NCI-H446 (cell line): Measurements from ENCODE around the gene ISG15.
"Not testable (repeated sequence)": the region's sequence is repeated elsewhere in the genome, so short reads cannot be mapped to it uniquely, and the experiment has no call there.

Experiments used
- DNase-seq, 2 experiments: peaks; one replicate each; lab custom pipeline; 2025; lab: John Stamatoyannopoulos, UW

ISG15 gene

GRCh38 chr1:1030867-1031658 lies 17.8 kb downstream of the ISG15 start:
- DNase-seq = not testable (repeated sequence)

DNA sequence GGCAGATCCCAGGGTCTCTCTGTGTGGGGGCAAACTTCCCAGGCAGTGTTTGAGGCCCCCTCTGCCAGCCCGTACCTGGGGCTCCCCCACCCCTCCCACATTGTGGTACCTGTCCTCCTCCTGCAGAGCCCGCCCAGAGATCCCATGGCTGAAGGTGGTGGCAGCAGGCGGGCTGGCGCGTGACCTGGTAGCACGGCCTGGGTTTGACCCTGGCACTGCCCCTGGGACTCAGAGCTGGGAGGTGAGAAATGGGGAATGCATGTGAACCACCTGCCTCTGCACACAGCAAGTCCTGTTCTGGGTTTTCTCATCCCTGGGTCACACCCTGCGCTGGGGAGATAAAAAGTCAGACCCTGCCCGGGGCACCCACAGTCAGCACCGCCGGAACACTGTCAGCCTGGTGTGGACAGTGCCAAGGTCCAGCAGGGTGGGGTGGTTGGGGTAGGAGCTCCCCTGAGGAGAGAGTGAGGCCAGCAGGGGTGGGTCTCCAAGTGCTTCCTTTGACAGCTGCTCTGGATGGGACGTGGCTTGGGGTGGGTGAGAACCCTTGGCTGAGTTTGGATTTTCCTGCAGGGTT lies 18.4 kb downstream of the ISG15 start:
- DNase-seq = no peak

DNA sequence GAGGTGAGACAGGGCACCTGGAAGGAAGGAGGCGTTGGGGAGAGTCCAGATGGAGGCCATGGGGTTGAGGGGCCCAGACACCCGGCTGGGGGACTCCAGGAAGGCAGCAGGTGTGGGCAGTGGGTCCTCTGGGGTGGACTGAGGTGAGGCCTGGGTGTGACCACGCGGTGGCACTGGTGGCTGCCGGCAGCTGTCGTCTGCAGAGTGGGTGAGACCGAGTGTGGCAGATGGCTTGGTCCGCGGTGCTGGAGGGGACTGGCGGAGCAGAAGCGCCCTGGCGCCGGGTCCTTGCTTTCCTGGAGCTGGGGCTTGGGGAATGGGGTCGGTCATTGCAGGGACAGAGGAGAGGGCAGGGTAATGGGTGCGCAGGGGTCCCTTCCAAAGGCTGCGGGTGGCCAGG lies 19.1 kb downstream of the ISG15 start:
- DNase-seq = peak in 1 of 2 experiments; percentile 47

DNA sequence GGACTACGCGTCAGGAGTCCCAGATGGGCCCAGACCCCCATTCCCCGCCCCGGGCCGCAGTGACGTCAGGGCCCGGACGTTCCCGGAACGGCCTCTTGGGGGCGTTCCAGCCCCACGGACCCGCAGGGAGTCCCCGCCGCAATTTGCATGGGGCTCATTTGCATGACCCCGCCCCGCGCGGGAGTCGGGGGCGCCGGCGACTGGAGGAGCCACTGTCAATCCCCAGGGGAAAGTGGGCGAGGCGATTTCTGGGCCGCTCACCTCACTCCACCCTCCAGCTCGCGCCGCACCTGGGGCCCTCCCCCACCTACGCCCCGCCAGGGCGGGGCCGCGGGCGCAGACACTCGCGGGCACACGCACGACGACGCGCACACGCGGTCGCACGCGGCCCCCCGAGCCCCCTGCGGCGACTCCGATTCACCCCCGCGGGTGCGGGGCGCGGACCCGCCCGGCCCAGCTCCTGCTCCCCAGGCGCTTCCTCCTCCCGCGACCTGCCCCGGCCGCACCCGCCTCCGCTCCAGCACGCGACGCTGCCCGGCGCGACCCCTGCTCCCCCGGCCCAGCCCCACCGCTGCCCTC lies 19.8 kb downstream of the ISG15 start:
- peak; percentile 78 to 94 for DNase-seq

DNA sequence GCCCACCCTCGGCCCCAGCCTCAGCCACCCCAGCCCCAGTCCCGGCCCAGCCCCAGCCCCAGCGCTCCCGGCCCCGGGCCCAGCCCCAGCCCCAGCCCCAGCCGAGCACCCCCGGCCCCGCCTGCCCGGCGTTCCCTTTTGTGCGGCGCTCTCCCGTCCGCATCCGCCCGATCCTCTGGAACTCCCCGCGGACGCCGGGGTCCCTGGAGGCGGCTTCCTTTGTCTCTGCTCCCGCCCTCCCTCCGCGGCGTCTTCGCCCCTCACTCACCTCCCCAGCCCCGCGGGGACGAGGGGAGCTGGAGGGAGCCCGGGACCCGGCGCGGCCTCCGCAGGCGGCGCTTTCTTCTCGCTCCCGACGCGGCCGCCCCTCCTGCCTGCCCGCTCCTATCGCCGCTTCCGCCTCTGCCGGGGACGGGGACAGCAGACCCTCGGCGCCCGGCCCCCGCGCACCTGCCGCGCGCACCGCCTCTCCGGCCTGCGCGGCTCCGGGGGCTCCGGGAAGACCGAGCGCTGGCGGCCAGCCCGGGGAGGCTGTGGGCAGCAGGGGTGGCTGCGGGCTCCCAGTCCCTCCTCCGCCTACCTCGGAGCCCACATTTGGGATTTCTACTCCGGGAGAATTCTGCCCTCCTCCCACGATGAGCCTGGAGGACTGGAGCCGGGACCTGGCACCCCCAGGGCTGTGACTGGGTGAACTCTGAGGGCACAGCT lies 20.6 kb downstream of the ISG15 start:
- no peak for DNase-seq

- no peak for DNase-seq
Measured at GRCh38 chr1:1034439-1034781, 21.1 kb downstream of the ISG15 start.

DNA sequence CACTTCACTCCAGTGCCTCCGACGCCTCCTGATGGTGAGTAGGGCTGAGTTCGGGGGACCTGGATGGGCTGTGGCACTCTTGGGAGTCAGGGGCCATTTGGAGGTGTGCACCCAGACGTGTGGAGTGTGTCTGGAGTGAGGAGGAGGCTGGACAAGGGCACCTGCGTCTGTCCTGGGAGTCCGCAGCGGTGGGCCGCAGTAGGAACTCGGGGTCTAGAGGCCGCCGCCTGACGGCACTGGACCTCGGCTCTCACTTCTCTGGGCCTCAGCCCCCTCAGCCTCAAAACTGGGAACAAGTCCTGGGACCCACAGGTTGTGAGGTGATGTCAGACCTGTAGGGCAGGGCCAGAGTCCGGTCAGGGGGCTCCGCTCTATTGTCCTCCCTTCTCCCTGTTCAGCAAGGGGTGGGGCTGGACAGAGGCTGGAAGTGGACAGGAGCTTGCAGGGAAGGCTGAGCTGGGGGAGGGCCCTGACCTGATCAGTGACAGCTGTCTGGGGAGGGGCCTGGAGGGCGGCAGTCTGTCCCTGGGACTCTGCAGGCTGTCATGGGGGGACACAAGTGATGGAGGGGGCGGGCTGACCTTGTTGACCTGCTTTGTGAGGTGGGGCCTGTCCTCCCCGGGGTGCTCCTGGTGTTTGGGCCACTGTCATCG lies 22.1 kb downstream of the ISG15 start:
- DNase-seq = no peak

GRCh38 chr1:1037366-1038327 lies 24.4 kb downstream of the ISG15 start:
- DNase-seq = no peak

DNA sequence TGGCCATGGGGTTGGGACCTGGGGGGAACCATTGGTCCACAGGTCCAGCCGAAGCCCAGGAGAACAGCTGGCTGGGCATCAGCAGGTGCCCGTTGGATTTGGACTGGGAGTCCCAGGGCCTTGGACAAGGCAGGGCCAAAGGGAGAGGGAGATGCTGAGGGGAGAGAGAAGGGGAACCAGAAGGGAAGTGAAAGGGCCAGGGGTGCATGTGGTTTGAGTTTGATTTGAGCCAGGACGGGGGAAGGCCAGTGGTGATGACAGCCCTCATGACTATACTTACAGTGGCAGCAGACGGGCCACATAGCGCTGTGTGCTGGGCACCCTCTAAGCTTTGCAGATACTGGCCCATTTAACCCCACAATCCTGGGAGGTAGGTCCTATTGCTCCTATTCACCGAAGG lies 25.4 kb downstream of the ISG15 start:
- no peak for DNase-seq

DNA sequence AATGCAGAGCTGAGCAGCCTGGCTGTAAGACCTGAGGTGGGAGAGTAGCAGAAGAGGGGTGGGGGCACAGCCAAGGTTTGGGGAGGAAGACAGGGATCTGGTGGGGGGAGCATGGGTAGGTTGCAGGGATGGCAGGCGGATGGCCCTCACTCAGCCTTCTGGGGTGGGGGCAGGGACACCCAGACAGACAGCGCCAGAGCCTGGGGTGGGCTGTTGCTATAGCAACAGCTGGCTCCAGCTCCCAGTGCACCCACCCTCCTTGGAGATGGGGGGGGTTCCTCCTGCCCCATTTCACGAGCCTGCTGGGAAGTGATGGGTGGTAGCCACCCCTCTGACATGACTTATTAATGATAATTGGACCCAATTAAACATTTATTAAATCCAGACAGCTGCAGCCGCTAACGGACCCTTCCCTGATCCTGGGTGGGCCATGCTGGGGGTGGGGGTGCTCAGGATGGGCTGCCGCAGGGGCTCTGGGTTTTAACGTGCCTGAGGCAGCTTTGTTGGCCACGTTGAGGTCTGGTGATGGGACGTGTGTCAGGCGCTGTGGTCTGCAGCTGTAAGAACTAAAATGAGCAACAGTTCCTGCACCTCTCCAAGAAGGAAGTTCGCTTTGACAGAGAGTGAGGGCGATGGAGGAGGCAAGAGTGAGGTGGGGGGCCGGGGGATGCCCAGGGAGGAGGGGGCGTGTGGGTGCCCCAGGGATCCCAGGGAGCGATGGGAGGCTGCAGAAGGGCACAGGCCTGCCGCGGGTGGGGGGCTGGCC lies 26.0 kb downstream of the ISG15 start:
- no peak for DNase-seq

GRCh38 chr1:1040004-1040991 lies 27.0 kb downstream of the ISG15 start:
- DNase-seq = peak; percentile 28 to 74

DNA sequence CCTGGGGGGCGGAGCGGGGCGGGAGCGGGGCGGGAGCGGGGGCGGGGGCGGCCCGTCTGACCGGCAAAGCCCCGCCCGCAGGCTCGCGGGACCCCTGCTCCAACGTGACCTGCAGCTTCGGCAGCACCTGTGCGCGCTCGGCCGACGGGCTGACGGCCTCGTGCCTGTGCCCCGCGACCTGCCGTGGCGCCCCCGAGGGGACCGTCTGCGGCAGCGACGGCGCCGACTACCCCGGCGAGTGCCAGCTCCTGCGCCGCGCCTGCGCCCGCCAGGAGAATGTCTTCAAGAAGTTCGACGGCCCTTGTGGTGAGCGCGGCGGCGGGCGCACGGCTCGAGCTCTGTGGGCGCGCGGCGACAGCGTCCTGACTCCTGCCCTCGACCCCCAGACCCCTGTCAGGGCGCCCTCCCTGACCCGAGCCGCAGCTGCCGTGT lies 27.8 kb downstream of the ISG15 start:
- DNase-seq = no peak

GRCh38 chr1:1041873-1042272 lies 28.6 kb downstream of the ISG15 start:
- no peak for DNase-seq

DNA sequence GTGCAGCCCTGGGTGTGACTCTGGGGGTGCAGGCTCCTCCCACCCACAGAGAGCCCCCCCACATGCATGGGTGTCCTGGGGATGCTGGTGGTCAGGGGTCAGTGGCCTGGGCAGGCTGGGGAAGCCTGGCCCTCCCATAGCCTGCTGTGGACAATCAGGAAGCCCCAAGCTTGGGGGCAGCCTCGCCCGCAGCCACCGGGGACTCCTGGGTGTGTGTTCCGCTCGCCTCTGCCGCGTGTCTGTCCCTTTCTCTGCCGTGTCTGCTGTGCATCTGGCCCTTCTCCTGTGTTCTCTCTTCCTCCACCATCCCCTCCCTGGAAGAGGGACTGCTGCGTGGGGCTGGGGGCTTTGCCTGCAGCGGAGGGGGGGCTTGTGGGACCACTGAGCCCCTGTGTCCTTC lies 29.5 kb downstream of the ISG15 start:
- DNase-seq = no peak

GRCh38 chr1:1043411-1043810 lies 30.1 kb downstream of the ISG15 start:
- no peak for DNase-seq

DNA sequence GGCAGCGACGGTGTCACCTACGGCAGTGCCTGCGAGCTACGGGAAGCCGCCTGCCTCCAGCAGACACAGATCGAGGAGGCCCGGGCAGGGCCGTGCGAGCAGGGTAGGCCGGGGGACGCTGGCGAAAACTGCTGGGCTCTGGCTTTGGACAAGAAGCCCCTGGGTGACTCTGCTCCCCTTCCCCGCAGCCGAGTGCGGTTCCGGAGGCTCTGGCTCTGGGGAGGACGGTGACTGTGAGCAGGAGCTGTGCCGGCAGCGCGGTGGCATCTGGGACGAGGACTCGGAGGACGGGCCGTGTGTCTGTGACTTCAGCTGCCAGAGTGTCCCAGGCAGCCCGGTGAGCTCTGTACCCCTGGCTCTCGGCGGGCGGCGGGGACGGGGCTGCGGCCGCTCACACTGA lies 30.6 kb downstream of the ISG15 start:
- DNase-seq = no peak

DNA sequence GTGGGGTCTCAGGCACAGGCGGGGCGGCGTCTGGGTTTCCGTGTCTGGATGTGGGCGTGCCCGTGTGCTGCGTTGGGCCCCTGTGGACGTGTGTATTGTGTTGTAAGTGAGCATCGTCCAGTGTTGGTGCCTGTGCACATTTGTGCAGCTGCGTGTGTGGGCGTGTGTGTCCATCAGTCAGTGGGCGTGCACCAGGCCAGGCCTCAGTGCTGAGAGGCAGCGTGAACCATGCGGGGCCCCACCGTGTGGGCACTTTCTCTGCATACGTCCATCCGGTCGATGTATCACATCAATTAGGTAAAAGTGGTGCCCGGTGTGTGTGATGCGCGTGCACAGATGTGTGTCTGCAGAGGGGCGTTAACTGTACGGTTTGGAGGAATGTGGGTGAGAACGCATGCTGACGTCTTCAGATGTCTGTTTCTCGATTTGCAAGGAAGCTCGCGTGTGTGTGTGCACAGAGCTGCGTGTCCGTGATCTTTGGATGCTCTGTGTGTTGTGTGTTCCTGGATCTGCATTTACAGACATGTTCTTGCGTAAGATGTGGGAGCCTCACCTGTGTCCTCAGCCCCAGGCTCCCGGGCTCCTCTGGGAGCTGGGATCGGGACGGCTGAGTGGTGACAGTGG lies 31.3 kb downstream of the ISG15 start:
- no peak for DNase-seq

DNA sequence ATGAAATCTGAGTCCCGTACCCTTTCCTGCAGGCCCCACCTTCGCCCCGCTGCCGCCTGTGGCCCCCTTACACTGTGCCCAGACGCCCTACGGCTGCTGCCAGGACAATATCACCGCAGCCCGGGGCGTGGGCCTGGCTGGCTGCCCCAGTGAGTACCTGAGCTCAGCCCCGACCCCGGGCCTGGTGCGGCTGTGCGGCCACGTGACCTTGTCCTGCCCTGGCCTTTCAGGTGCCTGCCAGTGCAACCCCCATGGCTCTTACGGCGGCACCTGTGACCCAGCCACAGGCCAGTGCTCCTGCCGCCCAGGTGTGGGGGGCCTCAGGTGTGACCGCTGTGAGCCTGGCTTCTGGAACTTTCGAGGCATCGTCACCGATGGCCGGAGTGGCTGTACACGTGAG lies 31.8 kb downstream of the ISG15 start:
- DNase-seq = no peak

GRCh38 chr1:1046243-1046642 lies 32.9 kb downstream of the ISG15 start:
- DNase-seq = no peak
